Type B pancreatic cell (in vitro differentiated cells): ENCODE data around the gene ATP2A3. TPM values are rescaled to one million over a fixed set of nuclear protein-coding genes. Genes with fewer than 3 reads are reported as not detected.

Experiments
- DNase-seq: peaks from one replicate; pipeline ENCODE4 v3.0.0; 2021; ENCODE audit warnings: mixed read lengths; ENCODE audit not compliant: unreplicated experiment; ENCODE audit errors: extremely low spot score
- H3K27ac Mint-ChIP-seq: 2 replicates; pipeline ENCODE4 v1.8.0; 2021; ENCODE audit warnings: mild to moderate bottlenecking, mixed read lengths
- H3K27me3 Mint-ChIP-seq: 2 replicates; pipeline ENCODE4 v1.8.0; 2021; ENCODE audit warnings: mixed read lengths
- H3K36me3 Mint-ChIP-seq: 2 replicates; pipeline ENCODE4 v1.8.0; 2021; ENCODE audit warnings: mixed read lengths
- H3K4me1 Mint-ChIP-seq: one replicate; pipeline ENCODE4 v1.8.0; 2021; ENCODE audit warnings: mixed read lengths; ENCODE audit not compliant: unreplicated experiment
- H3K4me3 Mint-ChIP-seq: 2 replicates; pipeline ENCODE4 v1.8.0; 2021; ENCODE audit warnings: mild to moderate bottlenecking, mixed read lengths
- H3K9me3 Mint-ChIP-seq: 2 replicates; pipeline ENCODE4 v1.8.0; 2021; ENCODE audit warnings: mixed read lengths
- CTCF ChIP-seq: fragments of 200-600 bp; sonication (generic); conservative IDR thresholded peaks from 2 replicates; pipeline ENCODE4 v1.5.0; 2021; ENCODE audit warnings: antibody characterized with exemption, mild to moderate bottlenecking
- total RNA-seq: library from RNA; stranded (reverse); gene quantifications from 2 replicates; pipeline ENCODE4 v1.2.1, GENCODE V29; 2021; ENCODE audit warnings: low replicate concordance

The ATP2A3 gene
- total RNA-seq, 1 donor from 2014 or later = 33.2 TPM

GRCh38 chr17:3889325-3890012 is 74.8 kb downstream of the ATP2A3 start:
- Mint-ChIP-seq H3K36me3 (no peaks in the 10 kb centered on the region), H3K4me1 (peaks cover 39% of the 10 kb centered on the region), H3K27me3 (peaks cover 16% of the 10 kb centered on the region), H3K4me3 (no peak overlapping the region), H3K9me3 (no peaks in the 10 kb centered on the region), H3K27ac (no peak overlapping the region)
- DNase-seq = no peak
- TF ChIP-seq CTCF = no peak

- Mint-ChIP-seq H3K4me1 (peaks cover 30% of the 10 kb centered on the region), H3K27me3 (peaks cover 16% of the 10 kb centered on the region), H3K4me3 (no peak overlapping the region), H3K27ac (no peak overlapping the region), H3K36me3 (no peaks in the 10 kb centered on the region), H3K9me3 (no peaks in the 10 kb centered on the region)
- no peak for DNase-seq
- TF ChIP-seq CTCF = no peak
These were observed 75.7 kb downstream of the ATP2A3 start for GRCh38 chr17:3888343-3889171.

DNA sequence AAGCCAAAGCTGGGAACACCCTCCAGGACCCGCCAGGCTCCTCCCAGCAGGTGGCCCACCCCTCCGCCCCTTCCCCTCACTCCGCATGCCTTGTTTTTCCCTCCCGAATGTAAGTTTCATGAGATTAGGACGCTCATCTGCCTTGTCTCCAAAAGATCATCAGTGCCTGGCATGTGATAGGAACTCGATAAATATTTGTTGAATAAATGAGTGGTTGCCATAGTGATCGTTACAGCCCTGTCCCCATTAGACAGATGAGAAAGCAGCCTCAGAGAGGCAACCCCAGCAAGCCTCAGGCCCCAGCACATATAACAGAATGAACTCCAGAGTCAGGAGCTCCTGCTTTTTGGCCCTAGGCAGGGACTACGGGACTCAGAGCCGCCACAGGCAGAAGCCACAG is 76.4 kb downstream of the ATP2A3 start:
- no peaks in the 10 kb centered on the region for H3K9me3 Mint-ChIP-seq
- DNase-seq = no peak
- H3K36me3 Mint-ChIP-seq = no peaks in the 10 kb centered on the region
- no peak for TF ChIP-seq CTCF
- peaks cover 27% of the 10 kb centered on the region for H3K4me1 Mint-ChIP-seq
- no peak overlapping the region for H3K27ac Mint-ChIP-seq
- no peak overlapping the region for H3K4me3 Mint-ChIP-seq
- peaks cover 16% of the 10 kb centered on the region for H3K27me3 Mint-ChIP-seq

- Mint-ChIP-seq H3K36me3 (no peaks in the 10 kb centered on the region), H3K27ac (no peak overlapping the region), H3K27me3 (peaks cover 16% of the 10 kb centered on the region), H3K9me3 (no peaks in the 10 kb centered on the region), H3K4me1 (peaks cover 27% of the 10 kb centered on the region), H3K4me3 (no peak overlapping the region)
- TF ChIP-seq CTCF = no peak
- DNase-seq = no peak
These were observed 76.8 kb downstream of the ATP2A3 start for GRCh38 chr17:3887394-3887793.

DNA sequence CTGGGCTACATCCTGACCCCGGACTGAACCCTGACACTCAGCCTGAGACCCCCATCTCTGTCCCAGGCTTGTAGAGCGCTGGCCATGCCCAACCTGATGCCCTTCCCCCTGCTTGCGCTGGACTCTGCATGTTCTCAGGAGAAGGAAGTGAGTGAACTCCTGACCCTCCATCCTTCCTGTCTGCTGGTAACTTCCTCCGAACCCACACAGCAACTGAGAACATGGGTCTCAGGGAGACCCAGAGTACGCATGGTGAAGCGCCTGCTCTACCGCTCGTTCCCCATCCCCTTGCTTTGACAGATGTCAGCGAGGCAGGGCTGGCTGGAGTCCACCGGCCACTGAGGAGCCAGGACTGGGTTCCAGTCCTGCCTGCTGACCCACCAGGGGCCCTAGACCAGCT is 77.5 kb downstream of the ATP2A3 start:
- no peak overlapping the region for H3K27ac Mint-ChIP-seq

More for the DNA sequence above, 77.5 kb downstream of the ATP2A3 start:
- no peak overlapping the region for H3K4me3 Mint-ChIP-seq
- no peaks in the 10 kb centered on the region for H3K36me3 Mint-ChIP-seq
- no peak for TF ChIP-seq CTCF
- peaks cover 15% of the 10 kb centered on the region for H3K27me3 Mint-ChIP-seq
- no peak for DNase-seq
- peaks cover 27% of the 10 kb centered on the region for H3K4me1 Mint-ChIP-seq
- no peaks in the 10 kb centered on the region for H3K9me3 Mint-ChIP-seq
